GM12872 (cell line): ENCODE results near the gene TSPOAP1.

Source experiments
- TF ChIP-seq, protein P1 (sequence below): IDR thresholded peaks from 3 replicates; pipeline ENCODE4 v1.5.1; 2011; ENCODE audit warnings: low read depth, mild to moderate bottlenecking, low read length, moderate library complexity; ENCODE audit not compliant: insufficient read depth

Gene TSPOAP1

DNA sequence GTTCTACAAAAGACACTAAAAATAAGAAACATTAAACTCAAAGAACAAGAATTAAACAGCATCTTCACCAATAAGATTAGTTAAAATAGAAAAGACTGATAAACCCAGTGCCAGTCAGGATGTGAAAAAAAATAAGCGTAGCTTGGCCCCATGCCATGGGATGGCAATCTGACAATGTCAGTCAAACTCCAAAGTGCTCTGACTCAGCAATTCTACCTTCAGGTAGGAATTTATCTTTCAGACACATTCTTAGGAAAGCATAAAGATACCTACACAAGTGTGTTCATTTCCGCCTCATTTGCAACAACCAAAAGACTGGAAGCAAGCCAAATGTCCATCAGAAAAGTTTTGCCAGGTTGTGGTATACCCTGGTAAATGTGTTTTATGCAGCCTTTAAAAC lies 38.7 kb downstream of the TSPOAP1 start:
- TF ChIP-seq, protein P1, sequence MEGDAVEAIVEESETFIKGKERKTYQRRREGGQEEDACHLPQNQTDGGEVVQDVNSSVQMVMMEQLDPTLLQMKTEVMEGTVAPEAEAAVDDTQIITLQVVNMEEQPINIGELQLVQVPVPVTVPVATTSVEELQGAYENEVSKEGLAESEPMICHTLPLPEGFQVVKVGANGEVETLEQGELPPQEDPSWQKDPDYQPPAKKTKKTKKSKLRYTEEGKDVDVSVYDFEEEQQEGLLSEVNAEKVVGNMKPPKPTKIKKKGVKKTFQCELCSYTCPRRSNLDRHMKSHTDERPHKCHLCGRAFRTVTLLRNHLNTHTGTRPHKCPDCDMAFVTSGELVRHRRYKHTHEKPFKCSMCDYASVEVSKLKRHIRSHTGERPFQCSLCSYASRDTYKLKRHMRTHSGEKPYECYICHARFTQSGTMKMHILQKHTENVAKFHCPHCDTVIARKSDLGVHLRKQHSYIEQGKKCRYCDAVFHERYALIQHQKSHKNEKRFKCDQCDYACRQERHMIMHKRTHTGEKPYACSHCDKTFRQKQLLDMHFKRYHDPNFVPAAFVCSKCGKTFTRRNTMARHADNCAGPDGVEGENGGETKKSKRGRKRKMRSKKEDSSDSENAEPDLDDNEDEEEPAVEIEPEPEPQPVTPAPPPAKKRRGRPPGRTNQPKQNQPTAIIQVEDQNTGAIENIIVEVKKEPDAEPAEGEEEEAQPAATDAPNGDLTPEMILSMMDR = no peak

DNA sequence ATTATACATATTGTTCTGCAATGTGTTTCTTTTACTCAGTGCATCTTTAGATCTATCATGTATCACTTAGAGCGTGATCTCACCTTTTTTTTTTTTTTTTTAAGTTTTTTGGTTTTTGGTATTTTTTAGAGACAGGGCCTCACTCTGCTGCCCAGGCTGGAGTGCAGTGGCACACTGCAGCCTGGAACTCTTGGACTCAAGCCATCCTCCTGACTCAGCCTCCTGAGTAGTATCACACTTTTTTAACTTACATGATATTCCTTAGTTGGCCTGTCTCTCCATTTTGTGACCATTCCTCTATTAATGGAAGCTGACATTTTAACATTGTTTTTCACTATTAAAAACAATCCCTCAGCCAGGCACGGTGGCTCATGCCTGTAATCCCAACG lies 43.2 kb downstream of the TSPOAP1 start:
- TF ChIP-seq, protein P1 = no peak

DNA sequence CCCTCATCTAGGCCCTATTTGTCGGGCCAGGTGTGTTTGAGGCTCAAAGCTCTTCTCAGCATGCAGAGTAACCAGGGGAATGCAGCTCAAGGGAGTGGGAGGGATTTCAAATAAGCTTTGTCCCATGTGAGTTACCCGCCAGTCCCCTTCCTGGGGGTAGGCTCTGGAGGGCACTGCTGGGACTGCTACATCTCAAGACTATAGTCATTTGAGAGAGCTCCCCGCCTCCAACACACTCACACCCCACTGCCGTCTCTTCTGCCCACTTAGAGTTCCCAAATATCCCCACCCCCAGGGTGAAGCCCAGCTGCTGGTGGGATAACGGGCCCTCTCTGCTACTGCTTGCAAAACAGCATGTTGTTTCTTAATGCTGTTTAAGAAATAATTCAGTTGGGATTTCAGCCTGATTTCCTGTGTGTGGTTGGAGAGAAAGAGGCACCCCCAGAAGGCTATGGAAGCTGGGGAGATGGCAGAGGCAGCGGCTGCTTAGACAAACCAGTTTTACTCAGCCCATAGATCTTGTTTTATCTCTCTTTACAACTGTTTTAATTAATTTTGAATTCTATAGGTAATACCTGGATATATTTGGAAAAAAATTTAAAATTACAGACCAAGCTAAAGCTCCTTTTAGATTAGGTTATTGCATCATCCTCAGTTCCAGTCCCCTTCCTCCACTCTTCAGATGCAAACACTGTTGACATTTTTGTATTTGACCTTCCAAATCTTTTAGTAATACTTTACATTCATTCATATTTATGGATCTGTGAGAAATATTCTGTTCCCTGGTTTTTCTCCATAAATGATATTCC lies 43.8 kb downstream of the TSPOAP1 start:
- TF ChIP-seq, protein P1 = no peak

DNA sequence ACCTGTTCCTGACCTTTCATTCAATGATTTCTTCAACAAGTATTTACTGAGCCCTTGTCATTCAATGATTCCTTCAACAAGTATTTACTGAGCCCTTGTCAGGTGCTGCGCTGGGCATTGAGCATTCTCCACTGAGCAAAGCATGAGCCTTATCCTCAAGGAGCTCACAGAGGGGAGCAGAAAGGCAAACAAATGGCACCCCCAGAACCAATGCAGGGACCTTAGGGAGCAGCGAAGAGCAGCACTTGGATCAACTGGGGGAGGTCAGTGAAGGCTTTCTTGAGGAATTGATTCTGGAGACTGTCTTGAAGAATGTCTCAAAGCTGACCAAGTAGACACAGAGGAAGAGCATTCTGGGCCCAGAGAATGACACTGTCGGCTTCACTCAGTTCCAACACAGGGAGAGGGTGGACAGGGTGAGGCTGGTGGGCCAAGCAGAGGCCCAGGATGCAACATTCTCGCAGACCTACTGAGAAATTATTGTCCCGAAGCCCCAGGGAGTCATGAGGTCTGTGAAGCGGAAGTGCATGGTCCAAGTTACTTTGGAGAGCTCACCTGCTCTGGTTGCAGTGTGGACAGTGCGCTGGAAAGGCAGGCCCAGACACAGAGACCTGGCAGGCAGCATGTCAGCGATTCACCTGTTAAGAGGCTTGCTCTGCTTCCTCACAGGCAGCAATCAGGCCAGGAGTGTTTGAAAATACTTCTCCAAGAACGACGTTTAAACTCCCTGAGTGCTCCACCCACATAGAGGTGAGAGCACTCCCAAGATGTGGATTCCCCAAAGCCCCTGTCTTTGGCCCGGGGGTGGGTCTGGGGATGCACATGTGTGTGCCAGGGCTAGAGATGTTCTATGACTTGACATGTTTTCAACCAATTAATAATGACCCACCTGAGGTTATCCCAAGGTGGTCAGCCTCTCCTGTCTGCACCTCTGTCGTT lies 44.7 kb downstream of the TSPOAP1 start:
- TF ChIP-seq, protein P1 = no peak

DNA sequence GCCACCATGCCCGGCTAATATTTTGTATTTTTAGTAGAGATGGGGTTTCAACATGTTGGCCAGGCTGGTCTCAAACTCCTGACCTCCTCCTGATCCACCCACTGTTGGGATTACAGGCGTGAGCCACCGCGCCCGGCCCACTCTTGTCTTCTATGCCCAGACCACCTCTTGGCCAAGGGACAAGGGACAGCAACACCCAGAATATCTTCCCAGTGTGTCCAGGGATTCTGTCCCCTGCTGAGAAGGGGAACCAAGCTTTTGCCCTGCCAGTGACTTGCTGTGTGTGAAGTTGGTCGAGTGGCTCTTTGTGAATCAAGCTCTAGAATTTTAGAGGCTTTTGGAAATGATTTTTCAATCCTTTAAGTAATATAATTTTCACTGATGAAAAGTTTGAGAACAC lies 46.2 kb downstream of the TSPOAP1 start:
- TF ChIP-seq, protein P1 = no peak

DNA sequence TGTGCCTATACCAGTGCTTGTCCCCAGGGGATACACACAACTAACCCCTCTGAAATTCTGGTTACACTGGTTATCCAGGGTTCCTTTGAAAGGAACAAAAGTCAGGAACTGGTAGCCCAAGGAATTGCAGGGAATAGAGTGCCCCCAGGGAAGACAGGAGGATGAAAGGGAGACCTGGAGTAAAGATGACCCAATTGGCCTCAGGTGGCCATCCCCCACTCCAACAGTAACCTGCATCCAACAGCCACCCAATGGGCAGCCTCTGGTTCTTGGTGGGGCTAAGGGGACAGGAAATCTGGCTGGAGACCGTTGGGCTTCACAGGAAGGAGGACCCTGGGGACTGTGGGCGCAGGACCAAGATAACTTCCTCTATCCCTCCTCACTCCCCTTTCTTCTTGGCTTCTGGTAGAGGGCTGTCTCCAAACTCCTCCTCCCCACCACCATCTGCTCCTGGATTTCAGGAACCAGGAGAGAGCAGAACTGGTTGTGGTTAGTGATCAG lies 47.0 kb downstream of the TSPOAP1 start:
- TF ChIP-seq, protein P1 = no peak

DNA sequence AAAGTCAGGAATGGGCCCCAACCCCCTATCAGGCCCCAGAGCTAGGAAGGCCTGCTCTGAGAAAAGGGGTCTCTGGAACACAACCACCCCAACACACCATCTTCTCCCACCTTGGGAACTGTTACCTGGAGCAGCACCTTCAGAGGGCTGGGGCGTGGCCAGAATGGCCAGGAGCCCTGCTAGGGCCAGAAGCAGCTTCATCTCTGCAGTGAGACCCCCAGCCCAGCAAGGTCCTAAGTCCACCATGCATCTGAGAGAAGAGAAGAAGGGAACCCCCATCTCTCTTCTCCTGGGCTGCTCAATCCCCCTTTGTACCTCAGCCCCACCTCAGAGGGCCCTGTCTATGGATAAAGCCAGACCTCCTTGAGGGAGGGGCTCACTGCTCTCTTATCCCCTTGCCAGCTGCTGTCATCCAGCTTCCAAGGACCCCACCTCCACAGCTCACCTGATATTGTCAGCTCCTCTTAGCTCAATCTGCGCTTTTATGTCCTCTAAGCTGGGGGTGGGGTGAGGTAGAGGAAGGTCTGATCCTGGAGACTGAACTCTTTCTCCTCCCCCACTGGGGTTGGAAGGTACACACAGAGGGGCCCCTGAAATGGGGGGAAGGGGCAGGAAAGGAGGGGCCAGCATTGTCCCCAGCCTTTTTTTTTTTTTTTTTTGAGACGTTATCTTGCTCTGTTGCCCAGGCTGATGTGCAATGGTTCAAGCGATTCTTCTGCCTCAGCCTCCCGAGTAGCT lies 47.9 kb downstream of the TSPOAP1 start, which contains the start of gene MPO:
TSS of gene MPO (minus strand) at position 456 of the 738 bp plus-strand sequence. CDS start at position 279, 177 bp downstream.
- TF ChIP-seq, protein P1 = no peak
